ENCODE data around the gene FIGNL2.
"Not testable (repeated sequence)": the region's sequence is repeated elsewhere in the genome, so short reads cannot be mapped to it uniquely, and the experiment has no call there.

The FIGNL2 gene

GRCh38 chr12:51838036-51838435 is 10.5 kb downstream of the FIGNL2 start:
- no peak for TF ChIP-seq ZNF274 (IDR thresholded peaks at IDR 0.05; ENCODE audit: low read depth, low read length)
- H3K4me3 ChIP-seq (ENCODE audit: low read length) = no peak overlapping the region

- H3K4me3 ChIP-seq (ENCODE audit: low read length) = no peak overlapping the region
- TF ChIP-seq ZNF274 (IDR thresholded peaks at IDR 0.05; ENCODE audit: low read depth, low read length) = no peak
These were observed 11.2 kb downstream of the FIGNL2 start for GRCh38 chr12:51837286-51837685.

- TF ChIP-seq ZNF274 (IDR thresholded peaks at IDR 0.05; ENCODE audit: low read depth, low read length) = no peak
- no peak overlapping the region for H3K4me3 ChIP-seq (ENCODE audit: low read length)
These were observed 11.7 kb downstream of the FIGNL2 start for GRCh38 chr12:51836827-51837173.

- no peak overlapping the region for H3K4me3 ChIP-seq (ENCODE audit: low read length)
- no peak for TF ChIP-seq ZNF274 (IDR thresholded peaks at IDR 0.05; ENCODE audit: low read depth, low read length)
These were observed 12.3 kb downstream of the FIGNL2 start for GRCh38 chr12:51836041-51836826.

- TF ChIP-seq ZNF274 (IDR thresholded peaks at IDR 0.05; ENCODE audit: low read depth, low read length) = no peak
- H3K4me3 ChIP-seq (ENCODE audit: low read length) = no peak overlapping the region
These were observed 14.1 kb downstream of the FIGNL2 start for GRCh38 chr12:51834411-51834810.

- TF ChIP-seq ZNF274 (IDR thresholded peaks at IDR 0.05; ENCODE audit: low read depth, low read length) = no peak
- no peak overlapping the region for H3K4me3 ChIP-seq (ENCODE audit: low read length)
These were observed 14.9 kb downstream of the FIGNL2 start for GRCh38 chr12:51833448-51834227.

- no peak for TF ChIP-seq ZNF274 (IDR thresholded peaks at IDR 0.05; ENCODE audit: low read depth, low read length)
These were observed 16.0 kb downstream of the FIGNL2 start for GRCh38 chr12:51832354-51833107.

GRCh38 chr12:51831817-51832216 is 16.7 kb downstream of the FIGNL2 start:
- H3K4me3 ChIP-seq (ENCODE audit: low read length) = not testable (repeated sequence)

More at GRCh38 chr12:51832354-51833107, 16.0 kb downstream of the FIGNL2 start:
- no peak overlapping the region for H3K4me3 ChIP-seq (ENCODE audit: low read length)

- H3K4me3 ChIP-seq (ENCODE audit: low read length) = no peak overlapping the region
- no peak for TF ChIP-seq ZNF274 (IDR thresholded peaks at IDR 0.05; ENCODE audit: low read depth, low read length)
These were observed 18.9 kb downstream of the FIGNL2 start for GRCh38 chr12:51829641-51830040.

- TF ChIP-seq ZNF274 (IDR thresholded peaks at IDR 0.05; ENCODE audit: low read depth, low read length) = no peak
- no peak overlapping the region for H3K4me3 ChIP-seq (ENCODE audit: low read length)
These were observed 19.5 kb downstream of the FIGNL2 start for GRCh38 chr12:51829011-51829481.

- TF ChIP-seq ZNF274 (IDR thresholded peaks at IDR 0.05; ENCODE audit: low read depth, low read length) = no peak
- no peak overlapping the region for H3K4me3 ChIP-seq (ENCODE audit: low read length)
These were observed 20.3 kb downstream of the FIGNL2 start for GRCh38 chr12:51827925-51828818.

- no peak for TF ChIP-seq ZNF274 (IDR thresholded peaks at IDR 0.05; ENCODE audit: low read depth, low read length)
- no peak overlapping the region for H3K4me3 ChIP-seq (ENCODE audit: low read length)
These were observed 21.6 kb downstream of the FIGNL2 start for GRCh38 chr12:51826881-51827280.

GRCh38 chr12:51825216-51825615 is 23.3 kb downstream of the FIGNL2 start:
- no peak for TF ChIP-seq ZNF274 (IDR thresholded peaks at IDR 0.05; ENCODE audit: low read depth, low read length)
- H3K4me3 ChIP-seq (ENCODE audit: low read length) = no peak overlapping the region

All from GM08714 (cell line).